Erythroblast (primary cell): ENCODE results near the gene GPC5.

ENCODE experiments used
- GATA1 ChIP-seq: IDR thresholded peaks from 2 replicates; pipeline ENCODE4 v1.6.1; 2011; ENCODE audit warnings: low read depth, mild to moderate bottlenecking, control low read depth, low read length, moderate library complexity
- POLR2A ChIP-seq: IDR thresholded peaks from 2 replicates; pipeline ENCODE4 v1.6.1; 2011; ENCODE audit warnings: mild to moderate bottlenecking, low read length

DNA sequence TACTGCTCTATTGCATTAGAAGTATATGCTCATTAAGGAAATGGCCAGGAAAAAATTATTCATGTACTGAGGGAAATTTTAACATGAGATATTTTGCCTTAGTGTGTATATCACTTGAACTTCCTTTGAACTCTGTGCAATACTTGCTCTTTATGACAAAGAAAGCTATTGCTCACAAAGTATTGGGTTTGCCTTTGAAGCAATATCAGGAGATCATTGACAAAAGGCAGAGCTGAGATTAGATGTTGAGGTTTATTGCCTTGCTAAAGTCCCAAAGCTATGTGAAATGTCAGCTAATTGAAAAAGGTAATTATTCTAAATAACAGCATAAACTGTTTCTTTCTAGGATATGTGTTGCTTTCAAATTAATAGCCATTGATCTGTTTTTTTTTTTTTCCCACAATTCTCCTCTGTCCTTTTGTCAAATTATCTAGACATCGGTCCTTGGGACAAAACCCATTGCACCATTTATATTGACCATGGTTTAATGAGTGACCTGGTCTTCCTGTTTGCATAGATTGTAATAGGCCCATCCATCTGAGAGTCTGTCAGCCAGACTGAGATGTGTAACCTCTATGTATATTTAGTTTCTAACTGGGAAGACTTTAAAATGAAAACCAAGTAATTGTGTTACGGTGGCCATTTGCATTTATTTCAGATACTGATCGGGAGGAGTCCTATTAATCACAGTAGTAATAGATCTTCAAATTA, 1075.5 kb downstream of the GPC5 start:
- no peak for TF ChIP-seq POLR2A
- TF ChIP-seq GATA1: no peak
